Panc1 (cell line): ENCODE measurements around the gene PHF1. TPM values are rescaled to one million over a fixed set of nuclear protein-coding genes. Genes with fewer than 3 reads are reported as not detected.

Source experiments
- ATAC-seq: fragments of 200-7000 bp; cut with Tn5 transposase; 2 replicates; pipeline ENCODE4 v1.9.1; 2020; ENCODE audit warnings: mild to moderate bottlenecking, moderate library complexity
- BruUV-seq: library from RNA; stranded (reverse); fragments of 400-500 nt; replicated peaks from 2 replicates; lab custom pipeline; 2021; lab: Mats Ljungman, UMichigan
- CTCF ChIA-PET: fragments of 300-600 bp; sonication (Branson Sonifier 250); formaldehyde crosslinking; loops from one replicate; lab custom pipeline; 2022; ENCODE audit warnings: antibody characterized with exemption; lab: Charles Lee
- POLR2A ChIA-PET: fragments of 300-600 bp; sonication (Branson Sonifier 250); formaldehyde crosslinking; loops from one replicate; lab custom pipeline; 2022; ENCODE audit warnings: antibody characterized with exemption; lab: Charles Lee
- DNase-seq: peaks from one replicate; pipeline ENCODE4 v3.0.0-alpha.2; 2010; ENCODE audit warnings: low read depth, low spot score
- H3K27ac ChIP-seq: 2 replicates; pipeline ENCODE4 v1.5.1; 2011; ENCODE audit warnings: mild to moderate bottlenecking, low read length, inconsistent platforms
- H3K27me3 ChIP-seq: fragments of 200-500 bp; sonication (Bioruptor generic); 2 replicates; pipeline ENCODE4 v1.6.0; 2014; ENCODE audit warnings: low read length, inconsistent platforms; ENCODE audit not compliant: control insufficient read depth, insufficient read depth
- H3K36me3 ChIP-seq: fragments of 200-500 bp; sonication (Bioruptor generic); 2 replicates; pipeline ENCODE4 v1.5.1; 2014; ENCODE audit warnings: inconsistent platforms, mild to moderate bottlenecking, low read length, moderate library complexity; ENCODE audit not compliant: control insufficient read depth, insufficient read depth
- H3K4me1 ChIP-seq: 2 replicates; pipeline ENCODE4 v1.5.1; 2011; ENCODE audit warnings: inconsistent platforms, mild to moderate bottlenecking, low read length, moderate library complexity; ENCODE audit not compliant: control insufficient read depth, insufficient read depth
- H3K4me3 ChIP-seq, 2 experiments: 2 replicates each; pipeline ENCODE4 v1.5.1; 2011 to 2012; ENCODE audit warnings: low read depth in 2 of 2, low read length in 2 of 2, mild to moderate bottlenecking in 2 of 2, inconsistent platforms in 1 of 2, moderate library complexity in 1 of 2
- H3K9me3 ChIP-seq: fragments of 200-500 bp; sonication (Bioruptor generic); 2 replicates; pipeline ENCODE4 v1.5.1; 2014; ENCODE audit warnings: low read depth, mild to moderate bottlenecking, inconsistent platforms, low read length, moderate library complexity; ENCODE audit not compliant: control insufficient read depth, insufficient read depth
- CTCF ChIP-seq: fragments of 450-650 bp; IDR thresholded peaks from 2 replicates; pipeline ENCODE4 v1.5.1; 2017; ENCODE audit warnings: mild to moderate bottlenecking
- POLR2AphosphoS5 ChIP-seq: IDR thresholded peaks from 2 replicates; pipeline ENCODE4 v1.6.1; 2012; ENCODE audit warnings: mild to moderate bottlenecking, low read depth, low read length, moderate library complexity
- SIN3A ChIP-seq: IDR thresholded peaks from 2 replicates; pipeline ENCODE4 v1.6.1; 2012; ENCODE audit warnings: low read depth, mild to moderate bottlenecking, low read length, moderate library complexity, borderline replicate concordance; ENCODE audit not compliant: insufficient read depth
- TCF7L2 ChIP-seq: IDR thresholded peaks from 2 replicates; pipeline ENCODE4 v1.6.1; 2011; ENCODE audit warnings: mild to moderate bottlenecking, low read depth, low read length, inconsistent platforms
- in situ Hi-C: cut with HindIII; loops from 2 replicates; pipeline ENCODE4 v1.10.0; 2016; ENCODE audit warnings: low sequenced_read_pairs, low pct_unique_long_range_greater_than_20kb
- intact Hi-C: fragments of 100-400 bp; cut with micrococcal nuclease; formaldehyde crosslinking; loops from one replicate; pipeline ENCODE4 v1.10.0; 2022; ENCODE audit not compliant: unreplicated experiment
- total RNA-seq: library from RNA; stranded (reverse); gene quantifications from one replicate; pipeline ENCODE4 v1.2.1, GENCODE V29; 2021; ENCODE audit not compliant: unreplicated experiment
- TF ChIP-seq, protein P1 (sequence below), 2 experiments: IDR thresholded peaks; 2 replicates each; pipeline ENCODE4 v1.6.1; 2011 to 2012; ENCODE audit warnings: low read depth in 2 of 2, control low read depth in 1 of 2, low read length in 1 of 2, mild to moderate bottlenecking in 1 of 2, moderate library complexity in 1 of 2; ENCODE audit not compliant: insufficient read depth in 1 of 2

The PHF1 gene
- total RNA-seq, 1 experiment from 2014 or later: 51.6 TPM

GRCh38 chr6:33432546-33432945 is 21.7 kb downstream of the PHF1 start:
- peaks cover 28% of the 10 kb centered on the region for H3K4me1 ChIP-seq
- ATAC-seq (no peak), DNase-seq (no peak)
- TF ChIP-seq TCF7L2 (no peak), SIN3A (no peak), CTCF (no peak), POLR2AphosphoS5 (no peak)
- TF ChIP-seq, protein P1, sequence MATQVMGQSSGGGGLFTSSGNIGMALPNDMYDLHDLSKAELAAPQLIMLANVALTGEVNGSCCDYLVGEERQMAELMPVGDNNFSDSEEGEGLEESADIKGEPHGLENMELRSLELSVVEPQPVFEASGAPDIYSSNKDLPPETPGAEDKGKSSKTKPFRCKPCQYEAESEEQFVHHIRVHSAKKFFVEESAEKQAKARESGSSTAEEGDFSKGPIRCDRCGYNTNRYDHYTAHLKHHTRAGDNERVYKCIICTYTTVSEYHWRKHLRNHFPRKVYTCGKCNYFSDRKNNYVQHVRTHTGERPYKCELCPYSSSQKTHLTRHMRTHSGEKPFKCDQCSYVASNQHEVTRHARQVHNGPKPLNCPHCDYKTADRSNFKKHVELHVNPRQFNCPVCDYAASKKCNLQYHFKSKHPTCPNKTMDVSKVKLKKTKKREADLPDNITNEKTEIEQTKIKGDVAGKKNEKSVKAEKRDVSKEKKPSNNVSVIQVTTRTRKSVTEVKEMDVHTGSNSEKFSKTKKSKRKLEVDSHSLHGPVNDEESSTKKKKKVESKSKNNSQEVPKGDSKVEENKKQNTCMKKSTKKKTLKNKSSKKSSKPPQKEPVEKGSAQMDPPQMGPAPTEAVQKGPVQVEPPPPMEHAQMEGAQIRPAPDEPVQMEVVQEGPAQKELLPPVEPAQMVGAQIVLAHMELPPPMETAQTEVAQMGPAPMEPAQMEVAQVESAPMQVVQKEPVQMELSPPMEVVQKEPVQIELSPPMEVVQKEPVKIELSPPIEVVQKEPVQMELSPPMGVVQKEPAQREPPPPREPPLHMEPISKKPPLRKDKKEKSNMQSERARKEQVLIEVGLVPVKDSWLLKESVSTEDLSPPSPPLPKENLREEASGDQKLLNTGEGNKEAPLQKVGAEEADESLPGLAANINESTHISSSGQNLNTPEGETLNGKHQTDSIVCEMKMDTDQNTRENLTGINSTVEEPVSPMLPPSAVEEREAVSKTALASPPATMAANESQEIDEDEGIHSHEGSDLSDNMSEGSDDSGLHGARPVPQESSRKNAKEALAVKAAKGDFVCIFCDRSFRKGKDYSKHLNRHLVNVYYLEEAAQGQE (IDR thresholded peaks at IDR 0.05; ENCODE audit: insufficient read depth in 1 of 2, low read depth in 2 of 2, low read length in 1 of 2): no peak
- no peak overlapping the region for H3K27ac ChIP-seq
- peaks cover 5% of the 10 kb centered on the region; the same call in 1 of the 2 replicates for H3K36me3 ChIP-seq
- H3K9me3 ChIP-seq: no peaks in the 10 kb centered on the region
- H3K4me3 ChIP-seq: no peak overlapping the region
- no peaks in the 10 kb centered on the region for H3K27me3 ChIP-seq
- in situ Hi-C loops: no loop called here
- BruUV-seq: no TSS peak
- ChIA-PET POLR2A (no interaction called here), CTCF (no interaction called here)
- intact Hi-C loops: no loop called here

GRCh38 chr6:33433001-33433543 is 22.3 kb downstream of the PHF1 start:
- DNase-seq (no peak), ATAC-seq (no peak)
- Histone ChIP-seq H3K27me3 (no peaks in the 10 kb centered on the region), H3K27ac (no peak overlapping the region), H3K9me3 (no peaks in the 10 kb centered on the region), H3K4me3 (no peak overlapping the region), H3K4me1 (peaks cover 28% of the 10 kb centered on the region), H3K36me3 (peaks cover 5% of the 10 kb centered on the region; the same call in 1 of the 2 replicates)
- intact Hi-C loops: no loop called here
- TF ChIP-seq POLR2AphosphoS5 (no peak), SIN3A (no peak), TCF7L2 (no peak), CTCF (no peak)
- TF ChIP-seq, protein P1 (IDR thresholded peaks at IDR 0.05; ENCODE audit: insufficient read depth in 1 of 2, low read depth in 2 of 2, low read length in 1 of 2): no peak
- TSS peak; percentile 49 for BruUV-seq
- ChIA-PET CTCF (no interaction called here), POLR2A (no interaction called here)
- in situ Hi-C loops: no loop called here
